ENCODE measurements around the gene TMTC2.

The TMTC2 gene

DNA sequence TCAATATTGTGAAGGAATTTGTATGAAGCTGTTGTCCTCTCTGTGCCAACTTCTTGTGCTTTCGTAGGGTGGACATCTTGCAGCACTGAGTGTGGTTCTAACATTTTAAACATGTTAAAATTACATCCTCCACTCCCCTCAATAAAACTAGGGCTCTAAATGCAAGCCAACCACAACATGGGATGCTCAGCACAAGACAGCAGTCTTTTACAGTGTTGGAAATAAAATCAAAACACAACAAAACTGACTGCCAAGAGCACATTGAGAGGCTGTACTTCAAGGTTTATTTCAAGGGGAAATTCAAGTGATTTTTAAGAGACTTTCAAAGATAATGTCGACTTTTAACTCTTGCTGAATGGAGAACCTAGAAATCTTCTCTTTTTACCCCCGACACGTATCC, 396.9 kb downstream of the TMTC2 start:
- H3K9me3 ChIP-seq (ENCODE audit: severe bottlenecking): no peaks in the 10 kb centered on the region
- H3K4me1 ChIP-seq (ENCODE audit: insufficient read depth, poor library complexity, severe bottlenecking): no peaks in the 10 kb centered on the region
- no peak overlapping the region for H3K27ac ChIP-seq (ENCODE audit: poor library complexity, severe bottlenecking)
- no peak for ATAC-seq (ENCODE audit: low read depth)
- DNase-seq (ENCODE audit: low spot score): no peak
- no peaks in the 10 kb centered on the region for H3K36me3 ChIP-seq (ENCODE audit: low read depth)
- no peak overlapping the region for H3K4me3 ChIP-seq (ENCODE audit: severe bottlenecking)
- no peaks in the 10 kb centered on the region for H3K27me3 ChIP-seq (ENCODE audit: insufficient read depth, poor library complexity, severe bottlenecking)
- TF ChIP-seq CTCF (IDR thresholded peaks at IDR 0.05; ENCODE audit: poor library complexity, severe bottlenecking): no peak

GRCh38 chr12:83084516-83085234, 398.0 kb downstream of the TMTC2 start:
- TF ChIP-seq CTCF (IDR thresholded peaks at IDR 0.05; ENCODE audit: poor library complexity, severe bottlenecking): no peak
- H3K9me3 ChIP-seq (ENCODE audit: severe bottlenecking): no peaks in the 10 kb centered on the region
- DNase-seq (ENCODE audit: low spot score) (no peak), ATAC-seq (ENCODE audit: low read depth) (no peak)
- no peaks in the 10 kb centered on the region for H3K27me3 ChIP-seq (ENCODE audit: insufficient read depth, poor library complexity, severe bottlenecking)
- H3K36me3 ChIP-seq (ENCODE audit: low read depth): no peaks in the 10 kb centered on the region
- H3K4me1 ChIP-seq (ENCODE audit: insufficient read depth, poor library complexity, severe bottlenecking): no peaks in the 10 kb centered on the region
- H3K4me3 ChIP-seq (ENCODE audit: severe bottlenecking): no peak overlapping the region
- no peak overlapping the region for H3K27ac ChIP-seq (ENCODE audit: poor library complexity, severe bottlenecking)

GRCh38 chr12:83086023-83086422, 399.3 kb downstream of the TMTC2 start:
- ATAC-seq (ENCODE audit: low read depth): no peak
- H3K9me3 ChIP-seq (ENCODE audit: severe bottlenecking): no peaks in the 10 kb centered on the region

GRCh38 chr12:83089575-83089974, 402.9 kb downstream of the TMTC2 start:
- Histone ChIP-seq H3K27me3 (ENCODE audit: insufficient read depth, poor library complexity, severe bottlenecking) (no peaks in the 10 kb centered on the region), H3K36me3 (ENCODE audit: low read depth) (no peaks in the 10 kb centered on the region), H3K27ac (ENCODE audit: poor library complexity, severe bottlenecking) (no peak overlapping the region), H3K9me3 (ENCODE audit: severe bottlenecking) (no peaks in the 10 kb centered on the region), H3K4me1 (ENCODE audit: insufficient read depth, poor library complexity, severe bottlenecking) (no peaks in the 10 kb centered on the region), H3K4me3 (ENCODE audit: severe bottlenecking) (no peak overlapping the region)
- no peak for ATAC-seq (ENCODE audit: low read depth)
- no peak for TF ChIP-seq CTCF (IDR thresholded peaks at IDR 0.05; ENCODE audit: poor library complexity, severe bottlenecking)
- DNase-seq (ENCODE audit: low spot score): no peak

More at GRCh38 chr12:83086023-83086422, 399.3 kb downstream of the TMTC2 start:
- TF ChIP-seq CTCF (IDR thresholded peaks at IDR 0.05; ENCODE audit: poor library complexity, severe bottlenecking): no peak
- Histone ChIP-seq H3K4me1 (ENCODE audit: insufficient read depth, poor library complexity, severe bottlenecking) (no peaks in the 10 kb centered on the region), H3K27ac (ENCODE audit: poor library complexity, severe bottlenecking) (no peak overlapping the region), H3K27me3 (ENCODE audit: insufficient read depth, poor library complexity, severe bottlenecking) (no peaks in the 10 kb centered on the region), H3K36me3 (ENCODE audit: low read depth) (no peaks in the 10 kb centered on the region), H3K4me3 (ENCODE audit: severe bottlenecking) (no peak overlapping the region)
- no peak for DNase-seq (ENCODE audit: low spot score)

- ATAC-seq (ENCODE audit: low read depth) (no peak), DNase-seq (ENCODE audit: low spot score) (no peak)
- TF ChIP-seq CTCF (IDR thresholded peaks at IDR 0.05; ENCODE audit: poor library complexity, severe bottlenecking): no peak
- Histone ChIP-seq H3K27me3 (ENCODE audit: insufficient read depth, poor library complexity, severe bottlenecking) (no peaks in the 10 kb centered on the region), H3K4me3 (ENCODE audit: severe bottlenecking) (no peak overlapping the region), H3K9me3 (ENCODE audit: severe bottlenecking) (no peaks in the 10 kb centered on the region), H3K36me3 (ENCODE audit: low read depth) (no peaks in the 10 kb centered on the region), H3K27ac (ENCODE audit: poor library complexity, severe bottlenecking) (no peak overlapping the region), H3K4me1 (ENCODE audit: insufficient read depth, poor library complexity, severe bottlenecking) (no peaks in the 10 kb centered on the region)
Observed at GRCh38 chr12:83092129-83092528, 405.4 kb downstream of the TMTC2 start.
